ENCODE measurements around the gene LIPT1. TPM values are rescaled to one million over a fixed set of nuclear protein-coding genes. Genes with fewer than 3 reads are reported as not detected.

LIPT1 gene
- total RNA-seq, 1 donor from 2014 or later, result not detected

GRCh38 chr2:99158599-99158998, 3.8 kb downstream of the LIPT1 start:
- Histone ChIP-seq H3K4me1 (peaks cover 0 to 13% of the 10 kb centered on the region in 2 donors), H3K27ac (no peak overlapping the region), H3K27me3 (no peaks in the 10 kb centered on the region), H3K4me3 (no peak overlapping the region), H3K9me3 (no peaks in the 10 kb centered on the region), H3K36me3 (peaks cover 12 to 24% of the 10 kb centered on the region in 2 donors)
- intact Hi-C loops (cut with DNase I), result loop anchor here (10.0 kb wide), 3 partner anchors 554 to 1494 kb away; partner anchors contain the start of genes ACTR1B, C2orf92, COA5 and UNC50
- DNase-seq (ENCODE audit: low spot score in 2 of 2), result no peak
- TF ChIP-seq CTCF (IDR thresholded peaks at IDR 0.05), result no peak

GRCh38 chr2:99159594-99159993, 4.8 kb downstream of the LIPT1 start:
- H3K27ac ChIP-seq, result no peak overlapping the region
- peaks cover 12 to 24% of the 10 kb centered on the region in 2 donors for H3K36me3 ChIP-seq
- H3K4me3 ChIP-seq, result no peak overlapping the region
- DNase-seq (ENCODE audit: low spot score in 2 of 2), result no peak
- H3K9me3 ChIP-seq, result no peaks in the 10 kb centered on the region
- H3K27me3 ChIP-seq, result no peaks in the 10 kb centered on the region
- peaks cover 0 to 9% of the 10 kb centered on the region in 2 donors for H3K4me1 ChIP-seq
- intact Hi-C loops (cut with DNase I), result loop anchor here (10.0 kb wide), 3 partner anchors 555 to 1495 kb away; partner anchors contain the start of genes ACTR1B, C2orf92, COA5 and UNC50
- no peak for TF ChIP-seq CTCF (IDR thresholded peaks at IDR 0.05)

- TF ChIP-seq CTCF (IDR thresholded peaks at IDR 0.05), result no peak
- H3K9me3 ChIP-seq, result no peaks in the 10 kb centered on the region
- no peak overlapping the region for H3K27ac ChIP-seq
- no peak for DNase-seq (ENCODE audit: low spot score in 2 of 2)
- intact Hi-C loops (cut with DNase I), result no loop called here
- no peaks in the 10 kb centered on the region for H3K4me1 ChIP-seq
- peaks cover 14 to 44% of the 10 kb centered on the region in 2 donors for H3K36me3 ChIP-seq
- H3K4me3 ChIP-seq, result no peak overlapping the region
- H3K27me3 ChIP-seq, result no peaks in the 10 kb centered on the region
Measured at GRCh38 chr2:99166218-99166617, 11.5 kb downstream of the LIPT1 start.

- H3K27ac ChIP-seq, result no peak overlapping the region
- H3K36me3 ChIP-seq, result peaks cover 27 to 67% of the 10 kb centered on the region in 2 donors
- intact Hi-C loops (cut with DNase I), result no loop called here
- H3K4me3 ChIP-seq, result no peak overlapping the region
- no peaks in the 10 kb centered on the region for H3K27me3 ChIP-seq
- no peaks in the 10 kb centered on the region for H3K9me3 ChIP-seq
- TF ChIP-seq CTCF (IDR thresholded peaks at IDR 0.05), result no peak
- no peak for DNase-seq (ENCODE audit: low spot score in 2 of 2)
- no peaks in the 10 kb centered on the region for H3K4me1 ChIP-seq
Measured at GRCh38 chr2:99169534-99169933, 14.8 kb downstream of the LIPT1 start.

GRCh38 chr2:99171377-99172140, 16.8 kb downstream of the LIPT1 start:
- Histone ChIP-seq H3K4me1 (no peaks in the 10 kb centered on the region), H3K36me3 (peaks cover 27 to 62% of the 10 kb centered on the region in 2 donors), H3K4me3 (no peak overlapping the region), H3K27ac (no peak overlapping the region), H3K9me3 (no peaks in the 10 kb centered on the region), H3K27me3 (no peaks in the 10 kb centered on the region)
- intact Hi-C loops (cut with DNase I), result no loop called here
- DNase-seq (ENCODE audit: low spot score in 2 of 2), result no peak
- TF ChIP-seq CTCF (IDR thresholded peaks at IDR 0.05), result no peak

Data from ascending aorta (tissue), 2 donors.